ENCODE results near the gene ARID2. TPM values are rescaled to one million over a fixed set of nuclear protein-coding genes. Genes with fewer than 3 reads are reported as not detected.
A peak's percentile ranks its signal among the peaks of the same experiment; 100 is the strongest.

The ARID2 gene
- total RNA-seq, 1 experiment from 2014 or later = 72.2 TPM

GRCh38 chr12:45934956-45935355 lies 205.4 kb downstream of the ARID2 start:
- BruUV-seq (replicated peaks) = no TSS peak
- no peaks in the 10 kb centered on the region for H3K27me3 ChIP-seq (replicated peaks; ENCODE audit: insufficient read depth, low read depth, low read length, poor library complexity)
- H3K27ac ChIP-seq (ENCODE audit: low read depth, low read length, poor library complexity, severe bottlenecking) = no peak overlapping the region
- H3K4me1 ChIP-seq (ENCODE audit: insufficient read depth, low read length, poor library complexity, severe bottlenecking) = peaks cover 21% of the 10 kb centered on the region
- ChIA-PET CTCF (no interaction called here), POLR2A (ENCODE audit: low non-redundant PET) (no interaction called here)
- no peak for DNase-seq (ENCODE audit: low spot score)
- peaks cover 26% of the 10 kb centered on the region for H3K36me3 ChIP-seq (ENCODE audit: insufficient read depth, low read length, poor library complexity, severe bottlenecking)
- no peak overlapping the region for H3K4me3 ChIP-seq (ENCODE audit: low read depth, low read length, poor library complexity, severe bottlenecking)
- no peaks in the 10 kb centered on the region for H3K9me3 ChIP-seq (ENCODE audit: low read depth, low read length, poor library complexity, severe bottlenecking)
- no peak for TF ChIP-seq CTCF (conservative IDR thresholded peaks at IDR 0.05; ENCODE audit: low read depth, low read length)
- no peak for TF ChIP-seq EZH2 (IDR thresholded peaks at IDR 0.05; ENCODE audit: borderline replicate concordance, low read depth, low read length, poor library complexity, severe bottlenecking)
- intact Hi-C loops (cut with micrococcal nuclease; ENCODE audit: unreplicated experiment) = no loop called here

- Histone ChIP-seq H3K36me3 (ENCODE audit: insufficient read depth, low read length, poor library complexity, severe bottlenecking) (peaks cover 22% of the 10 kb centered on the region), H3K27me3 (replicated peaks; ENCODE audit: insufficient read depth, low read depth, low read length, poor library complexity) (no peaks in the 10 kb centered on the region), H3K27ac (ENCODE audit: low read depth, low read length, poor library complexity, severe bottlenecking) (no peak overlapping the region), H3K9me3 (ENCODE audit: low read depth, low read length, poor library complexity, severe bottlenecking) (no peaks in the 10 kb centered on the region), H3K4me1 (ENCODE audit: insufficient read depth, low read length, poor library complexity, severe bottlenecking) (peaks cover 19% of the 10 kb centered on the region), H3K4me3 (ENCODE audit: low read depth, low read length, poor library complexity, severe bottlenecking) (no peak overlapping the region)
- DNase-seq (ENCODE audit: low spot score) = peak; percentile 21
- intact Hi-C loops (cut with micrococcal nuclease; ENCODE audit: unreplicated experiment) = no loop called here
- ChIA-PET POLR2A (ENCODE audit: low non-redundant PET) (no interaction called here), CTCF (no interaction called here)
- no TSS peak for BruUV-seq (replicated peaks)
- TF ChIP-seq EZH2 (IDR thresholded peaks at IDR 0.05; ENCODE audit: borderline replicate concordance, low read depth, low read length, poor library complexity, severe bottlenecking) = no peak
- TF ChIP-seq CTCF (conservative IDR thresholded peaks at IDR 0.05; ENCODE audit: low read depth, low read length) = no peak
These were observed 209.1 kb downstream of the ARID2 start for GRCh38 chr12:45938566-45938965.

- no peak for DNase-seq (ENCODE audit: low spot score)
- ChIA-PET CTCF (no interaction called here), POLR2A (ENCODE audit: low non-redundant PET) (interaction anchor here (0.6 kb wide), 1 partner anchor 11 kb away, joined by 3 read pairs; no protein-coding TSS in a partner anchor)
- intact Hi-C loops (cut with micrococcal nuclease; ENCODE audit: unreplicated experiment) = no loop called here
- Histone ChIP-seq H3K27ac (ENCODE audit: low read depth, low read length, poor library complexity, severe bottlenecking) (no peak overlapping the region), H3K36me3 (ENCODE audit: insufficient read depth, low read length, poor library complexity, severe bottlenecking) (peaks cover 16% of the 10 kb centered on the region), H3K27me3 (replicated peaks; ENCODE audit: insufficient read depth, low read depth, low read length, poor library complexity) (no peaks in the 10 kb centered on the region), H3K4me1 (ENCODE audit: insufficient read depth, low read length, poor library complexity, severe bottlenecking) (peaks cover 10% of the 10 kb centered on the region), H3K9me3 (ENCODE audit: low read depth, low read length, poor library complexity, severe bottlenecking) (no peaks in the 10 kb centered on the region), H3K4me3 (ENCODE audit: low read depth, low read length, poor library complexity, severe bottlenecking) (no peak overlapping the region)
- TF ChIP-seq EZH2 (IDR thresholded peaks at IDR 0.05; ENCODE audit: borderline replicate concordance, low read depth, low read length, poor library complexity, severe bottlenecking) (no peak), CTCF (conservative IDR thresholded peaks at IDR 0.05; ENCODE audit: low read depth, low read length) (no peak)
- no TSS peak for BruUV-seq (replicated peaks)
These were observed 210.3 kb downstream of the ARID2 start for GRCh38 chr12:45939759-45940158.
